Rectal smooth muscle tissue (tissue), 1 donor: ENCODE data around the gene NNT.

Source experiments
- H3K27ac ChIP-seq: one replicate; pipeline ENCODE4 v1.7.0; 2013; ENCODE audit warnings: low read depth, low read length, inconsistent platforms
- H3K27me3 ChIP-seq: one replicate; pipeline ENCODE4 v1.7.0; 2013; ENCODE audit warnings: low read length; ENCODE audit not compliant: control insufficient read depth, insufficient read depth
- H3K36me3 ChIP-seq: one replicate; pipeline ENCODE4 v1.7.0; 2013; ENCODE audit warnings: low read length; ENCODE audit not compliant: control insufficient read depth, insufficient read depth
- H3K4me1 ChIP-seq: one replicate; pipeline ENCODE4 v1.7.0; 2013; ENCODE audit warnings: low read length; ENCODE audit not compliant: control insufficient read depth, insufficient read depth
- H3K4me3 ChIP-seq: one replicate; pipeline ENCODE4 v1.7.0; 2013; ENCODE audit warnings: low read length
- H3K9ac ChIP-seq: one replicate; pipeline ENCODE4 v1.7.0; 2013; ENCODE audit warnings: low read length

Gene NNT

DNA sequence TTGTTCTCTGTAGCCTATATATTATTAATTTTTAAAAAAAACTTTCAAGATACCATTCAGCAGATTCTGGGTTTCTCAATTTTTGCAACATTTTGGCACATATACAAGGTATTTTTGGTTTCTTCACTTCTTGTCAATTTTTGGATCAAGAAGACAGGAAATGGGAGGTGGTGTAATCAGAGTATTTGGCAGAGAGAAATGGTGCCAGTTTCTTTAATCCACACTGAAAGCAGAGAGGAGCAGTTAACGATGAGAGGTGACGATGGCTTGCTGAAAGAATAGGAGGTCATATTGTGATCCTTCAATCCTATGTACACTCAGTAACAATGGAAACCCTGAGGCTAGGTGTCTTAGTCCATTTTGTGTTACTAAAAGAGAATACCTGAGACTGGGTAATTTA, 16.4 kb downstream of the NNT start:
- Histone ChIP-seq H3K36me3 (peaks cover 8% of the 10 kb centered on the region), H3K27me3 (no peaks in the 10 kb centered on the region), H3K4me1 (no peaks in the 10 kb centered on the region)

GRCh38 chr5:43619911-43620310, 16.9 kb downstream of the NNT start:
- H3K27ac ChIP-seq = no peak overlapping the region
- H3K9ac ChIP-seq = no peak overlapping the region
- no peak overlapping the region for H3K4me3 ChIP-seq
- H3K4me1 ChIP-seq = no peaks in the 10 kb centered on the region
- H3K36me3 ChIP-seq = peaks cover 8% of the 10 kb centered on the region
- no peaks in the 10 kb centered on the region for H3K27me3 ChIP-seq

More for the DNA sequence above, 16.4 kb downstream of the NNT start:
- Histone ChIP-seq H3K9ac (no peak overlapping the region), H3K27ac (no peak overlapping the region), H3K4me3 (no peak overlapping the region)

DNA sequence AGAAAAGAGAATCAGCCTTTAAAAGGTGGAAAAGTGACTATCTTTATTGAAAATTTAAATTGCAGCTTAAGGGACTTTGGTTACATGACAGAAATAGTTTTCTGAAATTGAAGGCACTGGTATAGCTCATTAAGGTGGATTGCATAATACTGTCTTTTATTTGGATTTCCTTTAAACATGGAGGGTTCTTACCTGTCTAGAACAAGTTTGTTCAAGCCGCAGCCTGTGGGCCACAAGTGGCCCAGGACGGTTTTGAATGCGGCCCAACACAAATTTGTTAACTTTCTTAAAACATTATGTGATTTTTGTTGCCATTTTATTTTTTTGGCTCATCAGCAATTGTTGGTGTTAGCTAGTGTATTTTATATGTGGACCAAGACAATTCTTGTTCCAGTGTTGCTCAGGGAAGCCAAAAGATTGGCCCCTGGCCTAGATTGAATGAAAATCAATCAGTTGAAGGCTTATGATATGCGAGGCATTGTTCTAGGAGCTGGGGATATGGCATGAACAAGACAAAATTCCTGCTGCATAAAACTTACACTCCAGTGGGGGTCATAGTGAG, 18.0 kb downstream of the NNT start:
- Histone ChIP-seq H3K27ac (no peak overlapping the region), H3K36me3 (peaks cover 3% of the 10 kb centered on the region), H3K4me1 (no peaks in the 10 kb centered on the region), H3K9ac (no peak overlapping the region), H3K27me3 (no peaks in the 10 kb centered on the region), H3K4me3 (no peak overlapping the region)

DNA sequence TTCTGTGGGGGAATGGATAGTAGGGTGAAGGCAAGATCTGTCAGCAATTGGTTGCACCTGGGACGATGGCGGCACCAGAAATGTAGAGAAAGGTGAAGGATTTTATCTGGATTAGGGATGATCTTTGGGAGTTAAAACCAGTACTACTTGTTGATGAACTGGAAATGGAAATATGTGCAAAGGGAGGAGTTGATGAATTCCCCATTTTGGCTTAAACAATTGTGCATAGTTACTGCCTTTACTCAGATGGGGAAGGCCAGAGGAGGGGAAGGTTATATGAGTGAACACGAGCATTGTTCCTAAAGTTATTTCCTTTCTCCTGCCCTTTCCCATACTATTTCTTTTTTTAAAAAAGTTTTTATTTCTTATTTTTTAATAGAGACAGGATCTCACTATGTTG, 19.1 kb downstream of the NNT start:
- Histone ChIP-seq H3K4me3 (no peak overlapping the region), H3K36me3 (peaks cover 3% of the 10 kb centered on the region), H3K9ac (no peak overlapping the region), H3K27me3 (no peaks in the 10 kb centered on the region), H3K27ac (no peak overlapping the region), H3K4me1 (no peaks in the 10 kb centered on the region)

- H3K27me3 ChIP-seq = no peaks in the 10 kb centered on the region
- H3K4me3 ChIP-seq = no peak overlapping the region
- no peak overlapping the region for H3K27ac ChIP-seq
- H3K4me1 ChIP-seq = no peaks in the 10 kb centered on the region
- H3K36me3 ChIP-seq = peaks cover 3% of the 10 kb centered on the region
- H3K9ac ChIP-seq = no peak overlapping the region
Observed at GRCh38 chr5:43623048-43623680, 20.2 kb downstream of the NNT start.

GRCh38 chr5:43627028-43627427, 24.0 kb downstream of the NNT start:
- Histone ChIP-seq H3K9ac (no peak overlapping the region), H3K27ac (no peak overlapping the region), H3K4me3 (no peak overlapping the region), H3K36me3 (no peaks in the 10 kb centered on the region), H3K4me1 (peaks cover 3% of the 10 kb centered on the region), H3K27me3 (no peaks in the 10 kb centered on the region)

DNA sequence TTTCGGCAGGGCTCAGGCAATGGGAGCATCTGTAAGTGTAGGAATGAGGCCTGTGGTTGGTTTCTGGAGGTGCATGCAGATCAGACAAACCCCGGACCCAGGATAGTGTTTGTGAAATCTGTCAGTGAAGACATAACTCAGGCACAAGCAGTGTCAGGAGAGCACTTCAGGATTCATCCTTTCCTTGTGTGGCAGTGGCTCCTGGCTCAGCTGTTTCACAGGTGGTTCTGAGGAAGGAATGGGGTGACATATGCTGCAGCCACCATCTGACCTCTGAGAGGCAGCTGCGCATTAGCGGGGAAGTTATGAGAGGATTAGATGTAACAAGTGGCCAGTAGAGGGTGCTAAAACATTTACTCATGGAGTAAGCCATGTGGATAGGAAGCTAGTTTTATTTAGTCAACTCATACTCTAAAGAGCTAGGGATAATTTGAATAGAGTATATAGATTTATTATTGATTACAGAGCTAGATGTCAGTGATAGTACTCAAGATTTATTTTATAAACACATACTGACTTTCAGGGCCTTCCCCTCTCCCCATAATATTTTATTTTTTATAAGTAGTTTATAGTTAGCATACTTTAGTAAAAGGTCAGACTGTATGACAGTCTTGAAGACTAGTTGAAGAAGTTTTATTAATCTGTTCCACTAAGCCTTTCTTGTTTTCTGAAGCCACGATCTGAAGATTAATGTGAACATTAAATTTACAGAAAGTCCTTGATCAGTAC, 28.4 kb downstream of the NNT start:
- H3K27ac ChIP-seq = peak overlapping the region; percentile 2
- no peak overlapping the region for H3K4me3 ChIP-seq
- no peaks in the 10 kb centered on the region for H3K27me3 ChIP-seq
- no peak overlapping the region for H3K9ac ChIP-seq
- peaks cover 9% of the 10 kb centered on the region for H3K4me1 ChIP-seq
- H3K36me3 ChIP-seq = no peaks in the 10 kb centered on the region

DNA sequence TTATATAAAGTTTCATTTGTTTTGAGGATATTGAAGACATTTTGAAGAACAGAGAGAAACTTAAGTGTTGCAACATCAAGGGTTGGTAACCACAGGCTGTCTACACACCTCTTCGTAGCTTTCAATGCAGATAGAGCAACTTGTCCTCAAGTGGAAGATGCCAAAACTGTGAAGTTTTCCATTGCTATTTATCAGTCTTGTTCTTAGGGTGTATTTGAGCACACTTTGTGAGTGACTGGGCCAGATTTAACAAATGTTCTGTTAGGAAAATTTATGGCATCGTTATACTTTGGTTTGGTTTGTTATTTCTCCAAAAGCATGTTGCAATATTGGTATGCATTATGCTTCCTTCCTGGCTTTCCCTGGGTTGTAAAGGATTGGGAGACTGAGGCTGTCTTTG, 31.6 kb downstream of the NNT start:
- no peaks in the 10 kb centered on the region for H3K27me3 ChIP-seq
- H3K4me3 ChIP-seq = no peak overlapping the region
- H3K36me3 ChIP-seq = no peaks in the 10 kb centered on the region
- H3K27ac ChIP-seq = no peak overlapping the region
- H3K4me1 ChIP-seq = peaks cover 9% of the 10 kb centered on the region
- H3K9ac ChIP-seq = no peak overlapping the region

- no peaks in the 10 kb centered on the region for H3K27me3 ChIP-seq
- no peak overlapping the region for H3K9ac ChIP-seq
- no peaks in the 10 kb centered on the region for H3K36me3 ChIP-seq
- H3K4me1 ChIP-seq = peaks cover 9% of the 10 kb centered on the region
- no peak overlapping the region for H3K4me3 ChIP-seq
- no peak overlapping the region for H3K27ac ChIP-seq
Observed at GRCh38 chr5:43635374-43635773, 32.4 kb downstream of the NNT start.

DNA sequence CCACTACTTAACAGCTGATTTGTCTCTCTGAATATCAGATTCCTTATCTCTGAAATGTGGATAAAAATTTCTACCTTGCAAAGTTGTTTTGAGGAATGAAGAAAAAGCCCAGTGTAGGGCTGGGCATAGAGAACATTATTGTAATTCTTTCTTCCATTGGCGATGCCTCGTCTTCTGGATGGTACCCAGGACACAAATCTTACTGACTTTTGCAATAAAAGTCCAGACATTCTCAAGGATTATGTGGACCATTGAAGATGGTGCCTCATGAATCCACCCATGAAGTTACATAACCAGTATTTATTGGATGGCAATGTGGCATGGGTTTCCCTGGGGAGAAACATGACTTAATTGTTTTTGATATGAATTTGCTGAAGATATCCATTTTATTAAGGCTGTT, 33.1 kb downstream of the NNT start:
- H3K4me3 ChIP-seq = no peak overlapping the region
- peak overlapping the region; percentile 15 for H3K27ac ChIP-seq
- H3K9ac ChIP-seq = no peak overlapping the region
- peaks cover 8% of the 10 kb centered on the region for H3K4me1 ChIP-seq
- H3K36me3 ChIP-seq = no peaks in the 10 kb centered on the region
- H3K27me3 ChIP-seq = no peaks in the 10 kb centered on the region

GRCh38 chr5:43637416-43637815, 34.4 kb downstream of the NNT start:
- Histone ChIP-seq H3K27ac (no peak overlapping the region), H3K4me1 (peaks cover 6% of the 10 kb centered on the region), H3K9ac (no peak overlapping the region), H3K27me3 (no peaks in the 10 kb centered on the region), H3K36me3 (no peaks in the 10 kb centered on the region), H3K4me3 (no peak overlapping the region)

- Histone ChIP-seq H3K36me3 (no peaks in the 10 kb centered on the region), H3K4me1 (peaks cover 6% of the 10 kb centered on the region), H3K4me3 (no peak overlapping the region), H3K27ac (no peak overlapping the region), H3K9ac (no peak overlapping the region), H3K27me3 (no peaks in the 10 kb centered on the region)
Observed at GRCh38 chr5:43638107-43638506, 35.1 kb downstream of the NNT start.

GRCh38 chr5:43638546-43638945, 35.6 kb downstream of the NNT start:
- H3K4me3 ChIP-seq = no peak overlapping the region
- no peak overlapping the region for H3K27ac ChIP-seq
- H3K4me1 ChIP-seq = peaks cover 6% of the 10 kb centered on the region
- H3K36me3 ChIP-seq = no peaks in the 10 kb centered on the region
- no peaks in the 10 kb centered on the region for H3K27me3 ChIP-seq
- no peak overlapping the region for H3K9ac ChIP-seq
